Right lobe of liver (tissue), 4 donors: Measurements from ENCODE around the gene CNGB1.

ENCODE experiments used
- CTCF ChIP-seq, 4 donors: fragments of 200-600 bp in 3 of 4; fragments of 450-650 bp in 1 of 4; IDR thresholded peaks; one replicate each; pipeline versions ENCODE4 v1.5.1 to v1.8.0; 2016 to 2022; ENCODE audit warnings: antibody characterized with exemption in 4 of 4, mild to moderate bottlenecking in 2 of 4
- POLR2A ChIP-seq: fragments of 450-650 bp; IDR thresholded peaks from one replicate; pipeline ENCODE4 v1.6.1; 2017; ENCODE audit warnings: antibody characterized with exemption, mild to moderate bottlenecking
- donor health status: DM: no; HTN: no; CAD: no.
- donor health status: DM: no; HTN: no; CAD: no.
- donor health status: DM: no; HTN: yes; CAD: no.

- TF ChIP-seq CTCF (IDR thresholded peaks at IDR 0.05) (no peak), POLR2A (no peak)
These were observed 15.3 kb upstream of the CNGB1 start for GRCh38 chr16:57986196-57986595.
